Astrocyte (in vitro differentiated cells and primary cell): ENCODE data around the gene SLC6A4. TPM values are rescaled to one million over a fixed set of nuclear protein-coding genes. Genes with fewer than 3 reads are reported as not detected.

ENCODE experiments used
- DNase-seq: peaks from one replicate; pipeline ENCODE4 v3.0.0-alpha.2; 2010; ENCODE audit warnings: low read depth
- FAIRE-seq: peaks from 2 replicates; lab custom pipeline; 2011; peaks lifted over from hg19 to GRCh38; lab: Jason Lieb, UNC
- H2AFZ ChIP-seq: 2 replicates; pipeline ENCODE4 v1.6.0; 2012; ENCODE audit warnings: low read depth, low read length, inconsistent platforms
- H3K27ac ChIP-seq: 2 replicates; pipeline ENCODE4 v1.5.1; 2011; ENCODE audit warnings: low read depth, low read length, inconsistent platforms
- H3K27me3 ChIP-seq: 2 replicates; pipeline ENCODE4 v1.6.0; 2011; ENCODE audit warnings: low read length, inconsistent platforms; ENCODE audit not compliant: insufficient read depth
- H3K36me3 ChIP-seq: 2 replicates; pipeline ENCODE4 v1.5.1; 2011; ENCODE audit warnings: low read length, inconsistent platforms; ENCODE audit not compliant: insufficient read depth
- H3K4me1 ChIP-seq: 2 replicates; pipeline ENCODE4 v1.5.1; 2011; ENCODE audit warnings: low read length, inconsistent platforms; ENCODE audit not compliant: insufficient read depth
- H3K4me2 ChIP-seq: 2 replicates; pipeline ENCODE4 v1.6.0; 2012; ENCODE audit warnings: low read length, inconsistent platforms
- H3K4me3 ChIP-seq: 2 replicates; pipeline ENCODE4 v1.5.1; 2011; ENCODE audit warnings: low read depth, mild to moderate bottlenecking, low read length, inconsistent platforms; ENCODE audit not compliant: insufficient read depth
- H3K79me2 ChIP-seq: 2 replicates; pipeline ENCODE4 v1.6.0; 2012; ENCODE audit warnings: mild to moderate bottlenecking, low read length, inconsistent platforms; ENCODE audit not compliant: insufficient read depth
- H3K9ac ChIP-seq: 2 replicates; pipeline ENCODE4 v1.6.0; 2012; ENCODE audit warnings: mild to moderate bottlenecking, low read length, inconsistent platforms
- H3K9me3 ChIP-seq: 2 replicates; pipeline ENCODE4 v1.5.1; 2012; ENCODE audit warnings: low read depth, mild to moderate bottlenecking, low read length, inconsistent platforms; ENCODE audit not compliant: insufficient read depth
- H4K20me1 ChIP-seq: 2 replicates; pipeline ENCODE4 v1.6.0; 2012; ENCODE audit warnings: low read length, inconsistent platforms; ENCODE audit not compliant: insufficient read depth
- H3K27ac Mint-ChIP-seq: one replicate; pipeline ENCODE4 v1.8.0; 2021; ENCODE audit warnings: mild to moderate bottlenecking, mixed read lengths; ENCODE audit not compliant: unreplicated experiment
- H3K27me3 Mint-ChIP-seq: one replicate; pipeline ENCODE4 v1.8.0; 2021; ENCODE audit warnings: low read depth, mixed read lengths; ENCODE audit not compliant: unreplicated experiment
- H3K36me3 Mint-ChIP-seq: one replicate; pipeline ENCODE4 v1.8.0; 2021; ENCODE audit warnings: low read depth, mixed read lengths; ENCODE audit not compliant: unreplicated experiment
- H3K4me1 Mint-ChIP-seq: one replicate; pipeline ENCODE4 v1.8.0; 2021; ENCODE audit warnings: low read depth, mixed read lengths; ENCODE audit not compliant: unreplicated experiment
- H3K4me3 Mint-ChIP-seq: one replicate; pipeline ENCODE4 v1.8.0; 2021; ENCODE audit warnings: mild to moderate bottlenecking, moderate library complexity, mixed read lengths; ENCODE audit not compliant: unreplicated experiment
- H3K9me3 Mint-ChIP-seq: one replicate; pipeline ENCODE4 v1.8.0; 2021; ENCODE audit warnings: mild to moderate bottlenecking, mixed read lengths; ENCODE audit not compliant: unreplicated experiment
- CTCF ChIP-seq: IDR thresholded peaks from 2 replicates; pipeline ENCODE4 v1.5.1; 2011; ENCODE audit warnings: low read depth, mild to moderate bottlenecking, inconsistent platforms, low read length, moderate library complexity; ENCODE audit not compliant: insufficient read depth
- EZH2 ChIP-seq: IDR thresholded peaks from 2 replicates; pipeline ENCODE4 v1.6.1; 2012; ENCODE audit warnings: mild to moderate bottlenecking, low read length, inconsistent platforms; ENCODE audit not compliant: insufficient read depth
- total RNA-seq: library from RNA; stranded (reverse); gene quantifications from 2 replicates; pipeline ENCODE4 v1.2.1, GENCODE V29; 2021

The SLC6A4 gene
- total RNA-seq, 1 donor from 2014 or later: not detected

- TF ChIP-seq EZH2: no peak
- no peak for TF ChIP-seq CTCF
- Mint-ChIP-seq H3K27ac (no peak overlapping the region), H3K9me3 (no peaks in the 10 kb centered on the region), H3K4me1 (peaks cover 20% of the 10 kb centered on the region), H3K36me3 (peaks cover 4% of the 10 kb centered on the region), H3K27me3 (no peaks in the 10 kb centered on the region), H3K4me3 (no peak overlapping the region)
- H3K27ac ChIP-seq: peak overlapping the region; percentile 50
- FAIRE-seq (peak; percentile 49), DNase-seq (peak; percentile 79)
- H3K79me2 ChIP-seq: no peaks in the 10 kb centered on the region
- peaks cover 6% of the 10 kb centered on the region for H4K20me1 ChIP-seq
- H3K4me1 ChIP-seq: peaks cover 21% of the 10 kb centered on the region
- no peak overlapping the region for H3K4me3 ChIP-seq
- H3K36me3 ChIP-seq: peaks cover 21% of the 10 kb centered on the region
- peak overlapping the region; percentile 33 for H3K9ac ChIP-seq
- H3K4me2 ChIP-seq: peak overlapping the region; percentile 18
- no peaks in the 10 kb centered on the region for H3K27me3 ChIP-seq
- H3K9me3 ChIP-seq: no peaks in the 10 kb centered on the region
- no peak overlapping the region for H2AFZ ChIP-seq
Measured at GRCh38 chr17:30263552-30264333, 28.2 kb upstream of the SLC6A4 start.

GRCh38 chr17:30256756-30257506 lies 21.4 kb upstream of the SLC6A4 start:
- TF ChIP-seq EZH2 (no peak), CTCF (no peak)
- DNase-seq: no peak
- Histone ChIP-seq H3K4me2 (no peak overlapping the region), H3K4me1 (no peaks in the 10 kb centered on the region), H3K36me3 (peaks cover 11% of the 10 kb centered on the region), H3K4me3 (no peak overlapping the region), H3K27ac (no peak overlapping the region), H3K9me3 (no peaks in the 10 kb centered on the region), H2AFZ (no peak overlapping the region), H3K9ac (no peak overlapping the region), H4K20me1 (peaks cover 12% of the 10 kb centered on the region), H3K27me3 (no peaks in the 10 kb centered on the region), H3K79me2 (no peaks in the 10 kb centered on the region)
- H3K36me3 Mint-ChIP-seq: peaks cover 6% of the 10 kb centered on the region
- no peak overlapping the region for H3K27ac Mint-ChIP-seq
- FAIRE-seq: peak; percentile 45
- no peaks in the 10 kb centered on the region for H3K9me3 Mint-ChIP-seq
- H3K4me3 Mint-ChIP-seq: no peak overlapping the region
- H3K4me1 Mint-ChIP-seq: peaks cover 23% of the 10 kb centered on the region
- H3K27me3 Mint-ChIP-seq: no peaks in the 10 kb centered on the region
